Measurements from ENCODE around the gene PCNX4. TPM values are rescaled to one million over a fixed set of nuclear protein-coding genes. Genes with fewer than 3 reads are reported as not detected.

Gene PCNX4
- total and polyA plus RNA-seq, 8 donors, result 34.8 to 129 (median 109) TPM

DNA sequence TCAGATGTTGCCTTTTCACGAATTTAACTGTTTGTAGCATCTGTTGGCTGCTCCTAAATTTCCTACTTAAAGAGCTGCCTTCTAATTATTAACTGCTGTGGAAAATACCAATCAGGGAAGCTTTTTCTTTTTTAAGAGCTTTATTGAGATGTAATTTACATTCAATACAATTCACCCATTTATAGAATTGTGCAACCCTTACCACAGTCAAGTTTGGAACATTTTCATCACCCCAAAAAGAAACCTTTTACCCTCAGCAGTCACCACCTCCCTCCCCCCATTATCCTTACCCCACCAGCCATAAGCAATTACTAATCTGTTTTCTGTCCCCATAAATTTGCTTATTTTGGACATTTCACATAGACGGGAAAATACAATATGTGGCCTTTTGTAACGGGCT is 1.4 kb downstream of the PCNX4 start:
- Histone ChIP-seq H3K36me3 (peaks cover 0 to 8% of the 10 kb centered on the region in 2 donors), H3K27ac (peak overlapping the region; percentile 99), H3K4me1 (peaks cover 0 to 26% of the 10 kb centered on the region in 2 donors), H3K4me3 (peak overlapping the region; percentile 62 to 66), H3K27me3 (no peaks in the 10 kb centered on the region), H3K9me3 (no peaks in the 10 kb centered on the region)
- DNase-seq (no peak), ATAC-seq (no peak)
- intact Hi-C loops (cut with DNase I), result no loop called here
- TF ChIP-seq, protein P1, sequence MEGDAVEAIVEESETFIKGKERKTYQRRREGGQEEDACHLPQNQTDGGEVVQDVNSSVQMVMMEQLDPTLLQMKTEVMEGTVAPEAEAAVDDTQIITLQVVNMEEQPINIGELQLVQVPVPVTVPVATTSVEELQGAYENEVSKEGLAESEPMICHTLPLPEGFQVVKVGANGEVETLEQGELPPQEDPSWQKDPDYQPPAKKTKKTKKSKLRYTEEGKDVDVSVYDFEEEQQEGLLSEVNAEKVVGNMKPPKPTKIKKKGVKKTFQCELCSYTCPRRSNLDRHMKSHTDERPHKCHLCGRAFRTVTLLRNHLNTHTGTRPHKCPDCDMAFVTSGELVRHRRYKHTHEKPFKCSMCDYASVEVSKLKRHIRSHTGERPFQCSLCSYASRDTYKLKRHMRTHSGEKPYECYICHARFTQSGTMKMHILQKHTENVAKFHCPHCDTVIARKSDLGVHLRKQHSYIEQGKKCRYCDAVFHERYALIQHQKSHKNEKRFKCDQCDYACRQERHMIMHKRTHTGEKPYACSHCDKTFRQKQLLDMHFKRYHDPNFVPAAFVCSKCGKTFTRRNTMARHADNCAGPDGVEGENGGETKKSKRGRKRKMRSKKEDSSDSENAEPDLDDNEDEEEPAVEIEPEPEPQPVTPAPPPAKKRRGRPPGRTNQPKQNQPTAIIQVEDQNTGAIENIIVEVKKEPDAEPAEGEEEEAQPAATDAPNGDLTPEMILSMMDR (IDR thresholded peaks at IDR 0.05), result no peak

DNA sequence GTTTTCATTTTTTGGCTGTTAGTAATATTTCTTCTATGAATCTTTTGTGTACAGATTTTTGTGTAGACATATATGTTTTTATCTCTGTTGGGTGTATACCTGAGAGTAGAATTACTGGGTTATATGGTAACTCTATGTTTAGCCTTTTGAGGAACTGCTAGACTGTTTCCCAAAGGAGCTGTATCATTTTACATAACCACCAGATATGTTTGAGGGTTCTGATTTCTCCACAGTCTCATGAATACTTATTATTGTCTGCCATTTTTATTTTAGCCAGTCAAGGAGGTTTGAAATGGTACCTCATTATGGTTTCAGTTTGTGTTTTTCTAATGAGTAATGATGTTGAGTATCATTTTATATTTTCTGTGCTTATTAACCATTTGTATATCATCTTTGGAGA is 1.9 kb downstream of the PCNX4 start:
- intact Hi-C loops (cut with DNase I), result no loop called here
- Histone ChIP-seq H3K4me3 (peak overlapping the region in 1 of 2 donors; percentile 66), H3K4me1 (peaks cover 0 to 26% of the 10 kb centered on the region in 2 donors), H3K27ac (no peak overlapping the region), H3K27me3 (no peaks in the 10 kb centered on the region), H3K36me3 (peaks cover 0 to 10% of the 10 kb centered on the region in 2 donors), H3K9me3 (no peaks in the 10 kb centered on the region)
- TF ChIP-seq, protein P1 (IDR thresholded peaks at IDR 0.05), result no peak
- DNase-seq (no peak), ATAC-seq (no peak)

DNA sequence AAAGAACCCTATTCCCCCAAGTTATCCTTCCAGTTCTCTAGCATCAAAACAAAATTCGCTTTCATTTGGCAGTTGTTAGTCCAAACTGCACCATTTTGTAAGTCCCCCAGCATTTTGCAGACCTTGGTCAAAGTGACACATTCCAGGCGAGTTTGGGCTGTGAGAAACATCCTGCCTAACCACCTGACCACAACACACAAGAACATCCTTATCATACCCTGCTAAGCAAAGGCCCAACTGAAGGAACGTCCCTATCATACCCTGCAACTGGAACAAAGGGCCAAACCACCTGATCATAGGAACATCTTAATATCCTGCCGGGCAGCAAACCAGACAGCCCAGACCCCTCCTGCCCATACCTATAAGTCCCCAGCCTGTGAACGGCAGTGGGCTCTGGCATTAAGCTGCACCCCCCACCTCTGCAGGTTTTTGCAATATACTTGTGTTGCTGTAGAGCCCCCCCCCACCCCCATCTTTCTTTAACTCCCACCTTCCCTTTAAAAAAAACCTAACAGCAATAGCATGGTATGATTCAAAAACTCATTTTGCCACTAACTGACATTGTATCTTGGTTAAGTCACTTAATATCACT is 2.7 kb downstream of the PCNX4 start:
- Histone ChIP-seq H3K4me1 (peaks cover 0 to 26% of the 10 kb centered on the region in 2 donors), H3K27ac (no peak overlapping the region), H3K4me3 (no peak overlapping the region), H3K9me3 (no peaks in the 10 kb centered on the region), H3K27me3 (no peaks in the 10 kb centered on the region), H3K36me3 (peaks cover 0 to 10% of the 10 kb centered on the region in 2 donors)
- TF ChIP-seq, protein P1 (IDR thresholded peaks at IDR 0.05), result no peak
- no peak for ATAC-seq
- intact Hi-C loops (cut with DNase I), result no loop called here
- no peak for DNase-seq

DNA sequence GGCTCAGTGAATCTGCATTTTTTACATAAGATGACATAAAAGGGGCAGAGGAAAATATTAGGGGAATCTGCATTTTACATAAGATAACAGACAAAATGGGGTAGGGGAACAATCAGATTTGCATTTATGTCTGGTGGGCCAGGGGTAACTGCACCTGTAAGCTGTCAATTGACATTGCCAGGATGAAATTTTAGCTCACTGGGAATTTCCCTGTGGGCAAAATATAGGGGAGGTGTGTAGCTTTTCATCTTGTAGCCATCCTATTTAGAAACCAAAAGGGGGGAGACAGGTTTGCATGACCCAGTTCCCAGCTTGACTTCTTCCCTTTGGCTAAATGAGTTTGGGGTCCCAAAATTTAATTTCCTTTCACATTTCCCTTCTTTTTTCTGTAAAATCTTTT is 3.5 kb downstream of the PCNX4 start:
- Histone ChIP-seq H3K4me3 (no peak overlapping the region), H3K27ac (no peak overlapping the region), H3K9me3 (no peaks in the 10 kb centered on the region), H3K27me3 (no peaks in the 10 kb centered on the region), H3K36me3 (peaks cover 0 to 10% of the 10 kb centered on the region in 2 donors), H3K4me1 (peaks cover 0 to 26% of the 10 kb centered on the region in 2 donors)
- TF ChIP-seq, protein P1 (IDR thresholded peaks at IDR 0.05), result no peak
- intact Hi-C loops (cut with DNase I), result no loop called here
- ATAC-seq (no peak), DNase-seq (no peak)

DNA sequence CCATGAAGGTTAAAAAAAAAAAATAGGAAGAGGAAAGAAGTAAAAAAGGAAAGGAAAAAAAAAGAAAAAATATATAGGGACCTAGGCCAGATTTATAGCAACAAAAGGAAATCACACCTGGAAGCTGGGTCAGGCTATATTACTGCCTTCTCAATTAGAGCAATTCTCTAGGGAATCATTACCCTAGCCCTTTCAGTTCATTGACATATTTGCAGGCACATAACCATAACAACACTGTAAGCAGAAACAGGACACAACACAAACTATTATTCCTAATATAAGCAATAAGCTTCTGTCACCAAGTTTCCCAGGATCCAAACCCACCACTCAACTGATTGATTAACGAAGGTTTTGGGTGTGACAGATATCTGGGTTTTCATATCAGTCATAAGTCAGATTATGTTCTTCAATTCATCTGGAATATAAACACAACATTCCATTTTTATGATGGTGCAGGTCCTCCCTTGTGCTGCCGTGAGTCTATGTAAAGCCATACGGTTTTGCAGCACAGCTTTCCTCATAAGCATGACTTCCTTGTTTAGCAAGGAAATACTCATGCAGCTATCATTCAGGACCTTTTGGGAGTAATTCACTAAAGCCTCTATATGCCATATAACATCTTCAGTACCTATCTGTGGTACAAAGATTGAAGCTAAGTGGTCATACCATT is 4.2 kb downstream of the PCNX4 start:
- no peak overlapping the region for H3K4me3 ChIP-seq
- H3K27ac ChIP-seq, result no peak overlapping the region
- no peak for DNase-seq
- H3K9me3 ChIP-seq, result no peaks in the 10 kb centered on the region
- H3K4me1 ChIP-seq, result peaks cover 0 to 26% of the 10 kb centered on the region in 2 donors
- no peak for ATAC-seq
- H3K36me3 ChIP-seq, result peaks cover 0 to 10% of the 10 kb centered on the region in 2 donors
- intact Hi-C loops (cut with DNase I), result no loop called here
- TF ChIP-seq, protein P1 (IDR thresholded peaks at IDR 0.05), result no peak
- H3K27me3 ChIP-seq, result no peaks in the 10 kb centered on the region

All from left lung (tissue), 10 donors.